GM21447 (cell line): ENCODE measurements around the gene CAMK4.

Source experiments
- ATAC-seq: cut with Tn5 transposase; IDR thresholded peaks from one replicate; pipeline ENCODE4 v1.9.1; 2021; ENCODE audit not compliant: unreplicated experiment

Gene CAMK4

GRCh38 chr5:111480346-111480745 is 256.2 kb downstream of the CAMK4 start:
- no peak for ATAC-seq

GRCh38 chr5:111486055-111486454 is 261.9 kb downstream of the CAMK4 start:
- no peak for ATAC-seq

- no peak for ATAC-seq
These were observed 262.7 kb downstream of the CAMK4 start for GRCh38 chr5:111486926-111487325.

GRCh38 chr5:111488353-111488752 is 264.2 kb downstream of the CAMK4 start:
- no peak for ATAC-seq

- no peak for ATAC-seq
These were observed 268.8 kb downstream of the CAMK4 start for GRCh38 chr5:111493031-111493430.

- ATAC-seq, result no peak
These were observed 270.3 kb downstream of the CAMK4 start for GRCh38 chr5:111494355-111494999.

GRCh38 chr5:111495159-111495558 is 271.0 kb downstream of the CAMK4 start:
- ATAC-seq, result no peak

GRCh38 chr5:111498346-111498745 is 274.2 kb downstream of the CAMK4 start:
- ATAC-seq, result no peak

- no peak for ATAC-seq
These were observed 278.8 kb downstream of the CAMK4 start for GRCh38 chr5:111502956-111503355.

- ATAC-seq, result no peak
These were observed 280.9 kb downstream of the CAMK4 start for GRCh38 chr5:111505096-111505495.

GRCh38 chr5:111507276-111507675 is 283.1 kb downstream of the CAMK4 start:
- ATAC-seq, result no peak

GRCh38 chr5:111509119-111509518 is 284.9 kb downstream of the CAMK4 start:
- no peak for ATAC-seq

GRCh38 chr5:111511174-111511830 is 287.1 kb downstream of the CAMK4 start:
- no peak for ATAC-seq

GRCh38 chr5:111511831-111512374 is 287.7 kb downstream of the CAMK4 start:
- ATAC-seq, result peak; percentile 27

- ATAC-seq, result peak; percentile 95
These were observed 288.4 kb downstream of the CAMK4 start, which contains the start of gene STARD4 for GRCh38 chr5:111512375-111513130. Gene STARD4 (minus strand): TSS chr5:111512535. CDS start chr5:111507433, 5,102 bp downstream.

GRCh38 chr5:111513131-111513520 is 288.9 kb downstream of the CAMK4 start:
- ATAC-seq, result no peak

- no peak for ATAC-seq
These were observed 289.9 kb downstream of the CAMK4 start for GRCh38 chr5:111514087-111514486.

- ATAC-seq, result no peak
These were observed 293.8 kb downstream of the CAMK4 start for GRCh38 chr5:111517853-111518501.

- ATAC-seq, result no peak
These were observed 294.6 kb downstream of the CAMK4 start for GRCh38 chr5:111518777-111519176.

GRCh38 chr5:111520908-111521307 is 296.7 kb downstream of the CAMK4 start:
- no peak for ATAC-seq

GRCh38 chr5:111528056-111528455 is 303.9 kb downstream of the CAMK4 start:
- ATAC-seq, result no peak
